Tibial nerve (tissue), 4 donors: Measurements from ENCODE around the gene CPEB1. TPM values are rescaled to one million over a fixed set of nuclear protein-coding genes. Genes with fewer than 3 reads are reported as not detected.
"Not testable (repeated sequence)": the region's sequence is repeated elsewhere in the genome, so short reads cannot be mapped to it uniquely, and the experiment has no call there.

Experiments used
- DNase-seq, 2 donors: peaks; one replicate each; pipeline ENCODE4 v3.0.0-alpha.2; 2019; ENCODE audit warnings: low spot score in 2 of 2
- H3K27ac ChIP-seq, 4 donors: fragments of 200-600 bp; sonication (generic) in 3 of 4; one replicate each; pipeline ENCODE4 v1.5.1; 2017 to 2019; ENCODE audit warnings: mild to moderate bottlenecking in 1 of 4
- H3K27me3 ChIP-seq, 2 donors: fragments of 200-600 bp; sonication (generic) in 1 of 2; one replicate each; pipeline versions ENCODE4 v1.5.1 to v1.6.0; 2017 to 2019
- H3K36me3 ChIP-seq, 3 donors: fragments of 200-600 bp; sonication (generic); one replicate each; pipeline ENCODE4 v1.5.1; 2018 to 2019
- H3K4me1 ChIP-seq, 4 donors: fragments of 200-600 bp; sonication (generic) in 3 of 4; one replicate each; pipeline ENCODE4 v1.5.1; 2017 to 2019
- H3K4me3 ChIP-seq, 4 donors: fragments of 200-600 bp; sonication (generic) in 3 of 4; one replicate each; pipeline ENCODE4 v1.5.1; 2017 to 2019; ENCODE audit warnings: mild to moderate bottlenecking in 1 of 4, moderate library complexity in 1 of 4
- H3K9me3 ChIP-seq, 4 donors: fragments of 200-600 bp; sonication (generic) in 3 of 4; one replicate each; pipeline ENCODE4 v1.5.1; 2017 to 2019
- EP300 ChIP-seq, 2 donors: sonication (generic); formaldehyde crosslinking; IDR thresholded peaks; one replicate each; pipeline ENCODE4 v1.6.1; 2017; ENCODE audit warnings: antibody characterized with exemption in 2 of 2, mild to moderate bottlenecking in 1 of 2
- POLR2A ChIP-seq, 2 donors: fragments of 450-650 bp; IDR thresholded peaks; one replicate each; pipeline ENCODE4 v1.6.1; 2017; ENCODE audit warnings: antibody characterized with exemption in 2 of 2, mild to moderate bottlenecking in 2 of 2, moderate library complexity in 2 of 2
- WGBS, 2 donors: methylation state at CpG; one replicate each; pipeline ENCODE4 v1.1.5; 2018; 5-methylcytosine and 5-hydroxymethylcytosine counted together
- total RNA-seq, 4 donors: library from RNA; depleted of rRNA; stranded (reverse); fragments of >200 nt; gene quantifications; one replicate each; pipeline ENCODE4 v1.1.0, GENCODE V29; 2016
- TF ChIP-seq, protein P1 (sequence below), 5 experiments: fragments of 200-600 bp in 3 of 5; fragments of 450-650 bp in 2 of 5; sonication (generic) in 3 of 5; IDR thresholded peaks; one replicate each; pipeline ENCODE4 v1.5.1; 2016 to 2019; ENCODE audit warnings: antibody characterized with exemption in 5 of 5, mild to moderate bottlenecking in 3 of 5, moderate library complexity in 2 of 5

The CPEB1 gene
- total RNA-seq, 4 donors from 2014 or later = 16.2 to 29.5 (median 23.0) TPM

DNA sequence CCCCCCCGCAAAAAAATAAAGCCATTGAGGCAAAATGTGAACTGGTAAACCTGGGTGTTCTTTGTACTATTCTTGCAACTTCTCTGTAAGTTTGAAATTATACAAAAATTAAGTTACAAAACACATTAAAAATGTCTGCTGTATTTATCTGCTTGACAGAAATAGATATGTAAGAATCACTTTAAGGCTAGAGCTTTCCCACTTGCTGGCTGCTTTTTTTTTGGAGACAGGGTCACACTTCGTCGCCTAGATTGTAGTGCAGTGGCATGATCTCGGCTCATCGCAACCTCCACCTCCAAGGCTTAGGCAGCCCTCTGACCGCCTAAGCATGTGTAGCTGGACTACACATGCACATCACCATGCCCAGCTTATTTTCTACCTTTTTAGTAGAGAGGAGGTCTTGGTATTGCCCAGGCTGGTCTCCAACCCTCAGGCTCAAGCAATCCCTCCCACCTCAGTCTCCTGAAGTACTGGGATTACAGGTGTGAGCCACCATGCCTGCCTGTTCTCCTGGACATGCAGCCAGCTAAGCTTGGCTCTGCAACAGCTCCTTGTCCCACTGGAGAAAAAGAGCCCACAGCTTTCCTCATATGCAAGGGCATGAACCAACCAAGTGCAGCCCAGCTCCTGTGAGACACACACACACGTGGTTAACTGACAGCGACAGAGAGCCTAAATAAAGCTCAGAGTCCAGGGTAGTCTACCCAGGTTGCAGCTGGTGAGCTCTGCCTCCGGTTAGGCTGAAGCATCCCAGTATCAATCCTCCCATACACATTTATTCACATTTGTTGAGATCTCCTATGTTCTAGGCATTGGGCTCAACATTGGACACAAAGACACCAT lies 111.4 kb downstream of the CPEB1 start:
- no peak overlapping the region for H3K4me3 ChIP-seq
- DNase-seq = no peak
- H3K9me3 ChIP-seq = no peaks in the 10 kb centered on the region
- peaks cover 3 to 70% (median 7%) of the 10 kb centered on the region in 3 donors for H3K36me3 ChIP-seq
- no peak overlapping the region for H3K27ac ChIP-seq
- H3K27me3 ChIP-seq = no peaks in the 10 kb centered on the region
- 68 to 72% methylated on average over 8 to 9 of the region's 9 CpGs for WGBS, 2 donors
- peaks cover 0 to 36% (median 8%) of the 10 kb centered on the region in 4 donors for H3K4me1 ChIP-seq
- TF ChIP-seq EP300 (IDR thresholded peaks at IDR 0.05) = no peak
- TF ChIP-seq, protein P1, sequence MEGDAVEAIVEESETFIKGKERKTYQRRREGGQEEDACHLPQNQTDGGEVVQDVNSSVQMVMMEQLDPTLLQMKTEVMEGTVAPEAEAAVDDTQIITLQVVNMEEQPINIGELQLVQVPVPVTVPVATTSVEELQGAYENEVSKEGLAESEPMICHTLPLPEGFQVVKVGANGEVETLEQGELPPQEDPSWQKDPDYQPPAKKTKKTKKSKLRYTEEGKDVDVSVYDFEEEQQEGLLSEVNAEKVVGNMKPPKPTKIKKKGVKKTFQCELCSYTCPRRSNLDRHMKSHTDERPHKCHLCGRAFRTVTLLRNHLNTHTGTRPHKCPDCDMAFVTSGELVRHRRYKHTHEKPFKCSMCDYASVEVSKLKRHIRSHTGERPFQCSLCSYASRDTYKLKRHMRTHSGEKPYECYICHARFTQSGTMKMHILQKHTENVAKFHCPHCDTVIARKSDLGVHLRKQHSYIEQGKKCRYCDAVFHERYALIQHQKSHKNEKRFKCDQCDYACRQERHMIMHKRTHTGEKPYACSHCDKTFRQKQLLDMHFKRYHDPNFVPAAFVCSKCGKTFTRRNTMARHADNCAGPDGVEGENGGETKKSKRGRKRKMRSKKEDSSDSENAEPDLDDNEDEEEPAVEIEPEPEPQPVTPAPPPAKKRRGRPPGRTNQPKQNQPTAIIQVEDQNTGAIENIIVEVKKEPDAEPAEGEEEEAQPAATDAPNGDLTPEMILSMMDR (IDR thresholded peaks at IDR 0.05) = no peak
- no peak for TF ChIP-seq POLR2A (IDR thresholded peaks at IDR 0.05)

DNA sequence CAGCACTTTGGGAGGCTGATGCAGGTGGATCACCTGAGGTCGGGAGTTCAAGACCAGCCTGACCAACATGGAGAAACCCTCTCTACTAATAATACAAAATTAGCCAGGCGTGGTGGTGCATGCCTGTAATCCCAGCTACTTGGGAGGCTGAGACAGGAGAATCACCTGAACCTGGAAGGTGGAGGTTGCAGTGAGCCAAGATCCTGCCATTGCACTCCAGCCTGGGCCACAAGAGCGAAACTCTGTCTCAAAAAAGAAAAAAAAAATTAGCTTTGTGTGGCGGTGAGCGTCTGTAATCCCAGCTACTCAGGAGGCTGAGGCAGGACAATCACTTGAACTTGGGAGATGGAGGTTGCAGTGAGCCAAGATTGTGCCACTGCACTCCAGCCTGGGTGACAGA lies 112.0 kb downstream of the CPEB1 start:
- H3K27ac ChIP-seq, H3K4me3 ChIP-seq, H3K9me3 ChIP-seq, H3K27me3 ChIP-seq, DNase-seq: not testable (repeated sequence)
- 91 to 98% methylated on average over 5 of the region's 5 CpGs for WGBS, 2 donors
- H3K4me1 ChIP-seq = peaks cover 0 to 39% (median 8%) of the 10 kb centered on the region in 4 donors
- peaks cover 3 to 70% (median 7%) of the 10 kb centered on the region in 3 donors for H3K36me3 ChIP-seq

GRCh38 chr15:82534457-82534861 lies 112.7 kb downstream of the CPEB1 start:
- not testable (repeated sequence) for H3K9me3 ChIP-seq, H3K27me3 ChIP-seq, DNase-seq, H3K27ac ChIP-seq, H3K4me3 ChIP-seq
- WGBS, 2 donors = 95 to 97% methylated on average over 3 of the region's 3 CpGs
- peaks cover 3 to 70% (median 7%) of the 10 kb centered on the region in 3 donors for H3K36me3 ChIP-seq
- H3K4me1 ChIP-seq = peaks cover 0 to 39% (median 7%) of the 10 kb centered on the region in 4 donors

GRCh38 chr15:82533801-82534200 lies 113.4 kb downstream of the CPEB1 start:
- Histone ChIP-seq H3K9me3 (no peaks in the 10 kb centered on the region), H3K36me3 (peaks cover 3 to 67% (median 7%) of the 10 kb centered on the region in 3 donors), H3K4me3 (no peak overlapping the region), H3K27ac (no peak overlapping the region), H3K4me1 (peaks cover 0 to 33% (median 4%) of the 10 kb centered on the region in 4 donors), H3K27me3 (no peaks in the 10 kb centered on the region)
- TF ChIP-seq POLR2A (IDR thresholded peaks at IDR 0.05) (no peak), EP300 (IDR thresholded peaks at IDR 0.05) (no peak)
- TF ChIP-seq, protein P1 (IDR thresholded peaks at IDR 0.05) = no peak
- DNase-seq = no peak
- WGBS, 2 donors = 88 to 91% methylated on average over 1 to 3 of the region's 3 CpGs

DNA sequence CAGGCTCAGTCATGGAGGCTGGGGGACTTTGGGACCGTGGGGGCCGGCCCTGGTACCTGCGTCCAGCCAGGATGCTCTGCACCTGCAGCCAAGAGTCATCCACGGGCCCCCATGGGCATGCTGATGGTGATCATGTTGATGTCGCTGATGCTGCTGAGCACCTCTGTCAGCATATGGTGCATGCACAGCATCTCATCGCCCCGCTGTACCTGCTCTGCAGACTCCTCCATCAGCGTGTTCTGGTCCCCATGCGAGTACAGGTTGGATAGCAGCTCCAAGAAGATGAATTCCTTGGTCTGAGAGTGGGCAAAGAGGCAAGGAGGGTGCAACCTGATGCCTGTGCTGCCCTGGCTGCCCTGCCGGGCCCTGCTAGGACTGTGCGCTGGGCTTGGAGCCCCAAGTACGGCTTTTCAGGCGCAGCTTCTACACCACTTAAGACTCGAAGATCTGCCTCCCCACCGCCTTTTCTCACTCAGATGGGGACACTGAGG lies 114.1 kb downstream of the CPEB1 start:
- peaks cover 2 to 59% (median 7%) of the 10 kb centered on the region in 3 donors for H3K36me3 ChIP-seq
- TF ChIP-seq, protein P1 (IDR thresholded peaks at IDR 0.05) = no peak
- TF ChIP-seq POLR2A (IDR thresholded peaks at IDR 0.05) = no peak
- TF ChIP-seq EP300 (IDR thresholded peaks at IDR 0.05) = no peak
- H3K27ac ChIP-seq = no peak overlapping the region
- H3K9me3 ChIP-seq = no peaks in the 10 kb centered on the region
- peaks cover 0 to 25% (median 2%) of the 10 kb centered on the region in 4 donors for H3K4me1 ChIP-seq
- 92 to 93% methylated on average over 13 to 15 of the region's 15 CpGs for WGBS, 2 donors
- no peaks in the 10 kb centered on the region for H3K27me3 ChIP-seq
- H3K4me3 ChIP-seq = no peak overlapping the region
- no peak for DNase-seq

GRCh38 chr15:82532383-82532990 lies 114.7 kb downstream of the CPEB1 start:
- TF ChIP-seq POLR2A (IDR thresholded peaks at IDR 0.05) = no peak
- no peak for TF ChIP-seq EP300 (IDR thresholded peaks at IDR 0.05)
- TF ChIP-seq, protein P1 (IDR thresholded peaks at IDR 0.05) = no peak
- H3K27ac ChIP-seq = no peak overlapping the region
- peaks cover 0 to 54% (median 2%) of the 10 kb centered on the region in 3 donors for H3K36me3 ChIP-seq
- peaks cover 0 to 20% (median 2%) of the 10 kb centered on the region in 4 donors for H3K4me1 ChIP-seq
- no peaks in the 10 kb centered on the region for H3K27me3 ChIP-seq
- H3K4me3 ChIP-seq = no peak overlapping the region
- H3K9me3 ChIP-seq = no peaks in the 10 kb centered on the region
- 77 to 94% methylated on average over 7 to 8 of the region's 9 CpGs for WGBS, 2 donors
- DNase-seq = no peak
